GM23248 (cell line): Measurements from ENCODE around the gene NAA25. TPM values are rescaled to one million over a fixed set of nuclear protein-coding genes. Genes with fewer than 3 reads are reported as not detected.
A peak's percentile ranks its signal among the peaks of the same experiment; 100 is the strongest.

ENCODE experiments used
- DNase-seq: peaks from one replicate; pipeline ENCODE4 v3.0.0-alpha.2; 2015
- H2AFZ ChIP-seq: fragments of 200-600 bp; sonication (generic); 2 replicates; pipeline ENCODE4 v1.6.1; 2016; ENCODE audit warnings: antibody characterized with exemption
- H3F3A ChIP-seq: fragments of 200-600 bp; sonication (generic); 2 replicates; pipeline ENCODE4 v1.6.1; 2016; ENCODE audit warnings: mild to moderate bottlenecking, antibody characterized with exemption, mixed run types; ENCODE audit not compliant: insufficient read depth
- H3K27ac ChIP-seq: fragments of 200-600 bp; sonication (generic); 2 replicates; pipeline ENCODE4 v1.5.1; 2016; ENCODE audit warnings: mild to moderate bottlenecking
- H3K27me3 ChIP-seq: fragments of 200-600 bp; sonication (generic); replicated peaks from 2 replicates; pipeline ENCODE4 v1.6.1; 2016; ENCODE audit warnings: mild to moderate bottlenecking; ENCODE audit not compliant: insufficient read depth
- H3K36me3 ChIP-seq: fragments of 200-600 bp; sonication (generic); 2 replicates; pipeline ENCODE4 v1.6.1; 2016; ENCODE audit warnings: low read depth, mild to moderate bottlenecking
- H3K4me1 ChIP-seq: fragments of 200-600 bp; sonication (generic); 2 replicates; pipeline ENCODE4 v1.6.1; 2016; ENCODE audit warnings: mild to moderate bottlenecking; ENCODE audit not compliant: insufficient read depth
- H3K4me2 ChIP-seq: fragments of 200-600 bp; sonication (generic); one replicate; pipeline ENCODE4 v1.6.1; 2016; ENCODE audit warnings: mild to moderate bottlenecking; ENCODE audit not compliant: unreplicated experiment
- H3K4me3 ChIP-seq: fragments of 200-600 bp; sonication (generic); 2 replicates; pipeline ENCODE4 v1.5.1; 2016; ENCODE audit warnings: mild to moderate bottlenecking
- H3K79me2 ChIP-seq: fragments of 200-600 bp; sonication (generic); 2 replicates; pipeline ENCODE4 v1.6.1; 2016; ENCODE audit warnings: mild to moderate bottlenecking; ENCODE audit not compliant: insufficient read depth
- H3K9ac ChIP-seq: fragments of 200-600 bp; sonication (generic); 2 replicates; pipeline ENCODE4 v1.6.1; 2016; ENCODE audit warnings: mild to moderate bottlenecking
- H3K9me2 ChIP-seq: fragments of 200-600 bp; sonication (generic); 2 replicates; pipeline ENCODE4 v1.6.1; 2016; ENCODE audit warnings: mixed run types, mild to moderate bottlenecking, moderate library complexity; ENCODE audit not compliant: insufficient read depth
- H3K9me3 ChIP-seq: fragments of 200-600 bp; sonication (generic); one replicate; pipeline ENCODE4 v1.6.1; 2017; ENCODE audit warnings: low read depth
- H4K20me1 ChIP-seq: fragments of 200-600 bp; sonication (generic); 2 replicates; pipeline ENCODE4 v1.6.0; 2016; ENCODE audit not compliant: insufficient read depth
- EZH2 ChIP-seq: fragments of 200-600 bp; sonication (generic); IDR thresholded peaks from 2 replicates; pipeline ENCODE4 v1.6.1; 2018; ENCODE audit warnings: antibody characterized with exemption, mild to moderate bottlenecking; ENCODE audit not compliant: insufficient read depth, poor library complexity, severe bottlenecking
- EZH2phosphoT487 ChIP-seq: fragments of 200-600 bp; sonication (generic); IDR thresholded peaks from 2 replicates; pipeline ENCODE4 v1.6.1; 2018; ENCODE audit warnings: antibody characterized with exemption, moderate library complexity, mild to moderate bottlenecking, low read depth; ENCODE audit not compliant: insufficient read depth
- WGBS, 2 experiments: methylation state at CpG; one replicate each; pipeline ENCODE4 v1.1.6; 2015 to 2017; ENCODE audit warnings: low lambda C conversion rate in 2 of 2, low coverage in 1 of 2; ENCODE audit errors: missing lambda C conversion rate in 2 of 2; 5-methylcytosine and 5-hydroxymethylcytosine counted together
- in situ Hi-C: fragments of 300-500 bp; cut with MboI; formaldehyde crosslinking; loops from 2 replicates; pipeline ENCODE4 v1.15.0; 2020
- polyA plus RNA-seq: library from polyadenylated mRNA; unstranded; fragments of >200 nt; fragmentation: Nextera tagmentation; extraction: Ambion mirVana; gene quantifications from 2 replicates; pipeline ENCODE4 v1.2.1, GENCODE V29; 2016
- total RNA-seq: library from RNA; depleted of rRNA; stranded (reverse); fragments of >200 nt; shearing (Covaris generic); gene quantifications from 2 replicates; pipeline ENCODE4 v1.2.3, GENCODE V29; 2014

NAA25 gene
- total and polyA plus RNA-seq, 2 experiments from 2014 or later: 15.2 to 16.1 TPM

DNA sequence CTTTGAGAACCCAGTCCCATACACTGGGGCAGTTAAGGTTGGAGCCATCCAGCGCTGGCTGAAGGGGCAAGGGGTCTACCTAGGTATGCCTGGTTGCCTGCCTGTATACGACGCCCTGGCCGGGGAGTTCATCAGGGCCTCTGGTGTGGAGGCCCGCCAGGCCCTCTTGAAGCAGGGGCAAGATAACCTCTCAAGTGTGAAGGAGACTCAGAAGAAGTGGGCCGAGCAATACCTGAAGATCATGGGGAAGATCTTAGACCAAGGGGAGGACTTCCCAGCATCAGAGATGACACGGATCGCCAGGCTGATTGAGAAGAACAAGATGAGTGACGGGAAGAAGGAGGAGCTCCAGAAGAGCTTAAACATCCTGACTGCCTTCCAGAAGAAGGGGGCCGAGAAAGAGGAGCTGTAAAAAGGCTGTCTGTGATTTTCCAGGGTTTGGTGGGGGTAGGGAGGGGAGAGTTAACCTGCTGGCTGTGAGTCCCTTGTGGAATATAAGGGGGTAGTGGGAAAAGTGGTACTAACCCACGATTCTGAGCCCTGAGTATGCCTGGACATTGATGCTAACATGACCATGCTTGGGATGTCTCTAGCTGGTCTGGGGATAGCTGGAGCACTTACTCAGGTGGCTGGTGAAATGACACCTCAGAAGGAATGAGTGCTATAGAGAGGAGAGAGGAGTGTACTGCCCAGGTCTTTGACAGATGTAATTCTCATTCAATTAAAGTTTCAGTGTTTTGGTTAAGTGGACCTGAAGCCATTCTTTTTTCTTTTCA, 86.2 kb downstream of the NAA25 start:
- 79 to 84% methylated on average over 11 of the region's 11 CpGs for WGBS, 2 experiments

GRCh38 chr12:112020947-112021457, 87.6 kb downstream of the NAA25 start:
- no peaks in the 10 kb centered on the region for H3K9me2 ChIP-seq
- DNase-seq: no peak
- no peaks in the 10 kb centered on the region for H4K20me1 ChIP-seq
- H3K9ac ChIP-seq: no peak overlapping the region
- no peak overlapping the region for H2AFZ ChIP-seq
- no peaks in the 10 kb centered on the region for H3K9me3 ChIP-seq
- no peak overlapping the region for H3K4me3 ChIP-seq
- WGBS, 2 experiments: 91 to 92% methylated on average over 8 of the region's 8 CpGs
- H3K79me2 ChIP-seq: peaks cover 82% of the 10 kb centered on the region
- peaks cover 24% of the 10 kb centered on the region for H3K36me3 ChIP-seq
- peaks cover 39% of the 10 kb centered on the region for H3F3A ChIP-seq
- peaks cover 20% of the 10 kb centered on the region for H3K4me1 ChIP-seq
- no peak for TF ChIP-seq EZH2phosphoT487
- TF ChIP-seq EZH2: no peak
- no peak overlapping the region for H3K4me2 ChIP-seq
- H3K27ac ChIP-seq: no peak overlapping the region
- in situ Hi-C loops: no loop called here
- H3K27me3 ChIP-seq: no peaks in the 10 kb centered on the region

More for the DNA sequence above, 86.2 kb downstream of the NAA25 start:
- no peak overlapping the region for H3K9ac ChIP-seq
- TF ChIP-seq EZH2phosphoT487: no peak
- H2AFZ ChIP-seq: no peak overlapping the region
- H4K20me1 ChIP-seq: no peaks in the 10 kb centered on the region
- H3K4me2 ChIP-seq: no peak overlapping the region
- in situ Hi-C loops: no loop called here
- no peaks in the 10 kb centered on the region for H3K9me3 ChIP-seq
- H3K4me1 ChIP-seq: peaks cover 20% of the 10 kb centered on the region
- no peaks in the 10 kb centered on the region for H3K9me2 ChIP-seq
- peaks cover 25% of the 10 kb centered on the region for H3K36me3 ChIP-seq
- no peak overlapping the region for H3K27ac ChIP-seq
- H3K79me2 ChIP-seq: peaks cover 67% of the 10 kb centered on the region
- DNase-seq: no peak
- peaks cover 44% of the 10 kb centered on the region for H3F3A ChIP-seq
- H3K27me3 ChIP-seq: no peaks in the 10 kb centered on the region
- no peak overlapping the region for H3K4me3 ChIP-seq

- Histone ChIP-seq H3K4me3 (peak overlapping the region; percentile 11; the same call in 1 of the 2 replicates), H3K27ac (peak overlapping the region; percentile 59), H3K36me3 (peaks cover 18% of the 10 kb centered on the region), H3K27me3 (no peaks in the 10 kb centered on the region), H3K4me1 (peaks cover 27% of the 10 kb centered on the region), H3K9me3 (no peaks in the 10 kb centered on the region), H3K4me2 (peak overlapping the region; percentile 52), H4K20me1 (no peaks in the 10 kb centered on the region), H3K9ac (no peak overlapping the region), H3F3A (peaks cover 32% of the 10 kb centered on the region), H3K9me2 (no peaks in the 10 kb centered on the region), H3K79me2 (peaks cover 95% of the 10 kb centered on the region), H2AFZ (no peak overlapping the region)
- 23 to 43% methylated on average over 2 of the region's 2 CpGs for WGBS, 2 experiments
- in situ Hi-C loops: no loop called here
- no peak for TF ChIP-seq EZH2
- no peak for TF ChIP-seq EZH2phosphoT487
- DNase-seq: peak; percentile 85
These were observed 89.9 kb downstream of the NAA25 start for GRCh38 chr12:112018571-112019237.

DNA sequence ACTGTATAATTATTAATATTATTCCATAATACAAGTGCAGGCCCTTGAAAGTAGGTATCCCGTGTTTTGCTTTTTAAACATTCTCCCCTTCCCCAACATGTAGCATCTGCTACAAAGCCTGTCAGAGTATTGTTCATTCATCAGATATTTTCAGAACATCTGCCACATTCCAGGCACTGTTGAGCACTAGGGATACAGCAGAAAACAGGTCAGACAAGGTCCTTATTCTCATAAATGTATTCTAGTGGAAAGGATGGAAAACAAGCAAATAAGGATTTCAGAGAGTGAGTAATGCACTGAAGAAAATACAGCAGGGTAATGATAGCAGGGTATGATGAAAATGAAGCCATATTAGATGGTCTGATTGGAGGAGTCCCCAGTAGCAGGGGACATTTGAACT, 91.5 kb downstream of the NAA25 start:
- 95 to 100% methylated on average over 1 of the region's 1 CpG for WGBS, 2 experiments
- no peak for TF ChIP-seq EZH2phosphoT487
- TF ChIP-seq EZH2: no peak
- Histone ChIP-seq H3K4me2 (no peak overlapping the region), H2AFZ (no peak overlapping the region), H4K20me1 (no peaks in the 10 kb centered on the region), H3K27me3 (no peaks in the 10 kb centered on the region), H3K27ac (no peak overlapping the region), H3K79me2 (peaks cover 84% of the 10 kb centered on the region), H3K9me2 (no peaks in the 10 kb centered on the region), H3K36me3 (peaks cover 5% of the 10 kb centered on the region; the same call in 1 of the 2 replicates), H3K4me3 (no peak overlapping the region), H3F3A (peaks cover 32% of the 10 kb centered on the region), H3K9ac (no peak overlapping the region), H3K4me1 (peaks cover 31% of the 10 kb centered on the region), H3K9me3 (no peaks in the 10 kb centered on the region)
- no peak for DNase-seq
- in situ Hi-C loops: no loop called here
